HG03097 (cell line): Measurements from ENCODE around the gene FRAT2.

Experiments
- ATAC-seq: cut with Tn5 transposase; IDR thresholded peaks from one replicate; pipeline ENCODE4 v1.9.1; 2021; ENCODE audit not compliant: unreplicated experiment, low FRiP score

Gene FRAT2

GRCh38 chr10:97334370-97335175, at the start of gene FRAT2:
FRAT2 (minus strand) TSS chr10:97334729; CDS start chr10:97334572, 157 bp downstream.
- ATAC-seq = peak; percentile 70

- ATAC-seq = no peak
Measured at GRCh38 chr10:97384156-97384555, 49.6 kb upstream of the FRAT2 start.

GRCh38 chr10:97383159-97383558, 48.6 kb upstream of the FRAT2 start:
- no peak for ATAC-seq

GRCh38 chr10:97381626-97382025, 47.1 kb upstream of the FRAT2 start:
- no peak for ATAC-seq

GRCh38 chr10:97380516-97380915, 46.0 kb upstream of the FRAT2 start:
- ATAC-seq = no peak

- no peak for ATAC-seq
Measured at GRCh38 chr10:97378933-97379921, 44.7 kb upstream of the FRAT2 start.

- ATAC-seq = no peak
Measured at GRCh38 chr10:97376413-97376812, 41.9 kb upstream of the FRAT2 start.

GRCh38 chr10:97373456-97373855, 38.9 kb upstream of the FRAT2 start:
- no peak for ATAC-seq

- ATAC-seq = no peak
Measured at GRCh38 chr10:97372233-97372875, 37.8 kb upstream of the FRAT2 start.

- no peak for ATAC-seq
Measured at GRCh38 chr10:97371696-97372095, 37.2 kb upstream of the FRAT2 start.

GRCh38 chr10:97367126-97367649, 32.7 kb upstream of the FRAT2 start:
- ATAC-seq = no peak

- no peak for ATAC-seq
Measured at GRCh38 chr10:97366572-97366971, 32.0 kb upstream of the FRAT2 start.

GRCh38 chr10:97365761-97366351, 31.3 kb upstream of the FRAT2 start:
- ATAC-seq = no peak

- ATAC-seq = no peak
Measured at GRCh38 chr10:97363071-97363470, 28.5 kb upstream of the FRAT2 start.

GRCh38 chr10:97362310-97363033, 27.9 kb upstream of the FRAT2 start:
- no peak for ATAC-seq

- ATAC-seq = no peak
Measured at GRCh38 chr10:97361537-97361901, 27.0 kb upstream of the FRAT2 start.

GRCh38 chr10:97360705-97361536, 26.4 kb upstream of the FRAT2 start:
- no peak for ATAC-seq

- ATAC-seq = no peak
Measured at GRCh38 chr10:97358781-97359180, 24.3 kb upstream of the FRAT2 start.

GRCh38 chr10:97358349-97358748, 23.8 kb upstream of the FRAT2 start:
- ATAC-seq = no peak
